Activated CD4-positive, alpha-beta memory T cell treated with anti-CD3 and anti-CD28 coated beads, Interleukin-2, amount 10 ng/mL, durations not matched to agents 7 days and 5 days (primary cell): ENCODE results near the gene TTC9. TPM values are rescaled to one million over a fixed set of nuclear protein-coding genes. Genes with fewer than 3 reads are reported as not detected.

Experiments
- CTCF ChIA-PET: fragments of 350-600 bp; sonication (Branson Sonifier 250); formaldehyde crosslinking; loops from one replicate; lab custom pipeline; 2021; ENCODE audit warnings: antibody characterized with exemption, inconsistent platforms; lab: Charles Lee
- POLR2A ChIA-PET: fragments of 350-600 bp; sonication (Branson Sonifier 250); formaldehyde crosslinking; loops from one replicate; lab custom pipeline; 2021; ENCODE audit warnings: antibody characterized with exemption; lab: Charles Lee
- DNase-seq: peaks from one replicate; pipeline ENCODE4 v3.0.0-alpha.2; 2020
- H3K27ac Mint-ChIP-seq: one replicate; pipeline ENCODE4 v1.8.0; 2021; ENCODE audit warnings: mild to moderate bottlenecking, mixed read lengths
- H3K27me3 Mint-ChIP-seq: one replicate; pipeline ENCODE4 v1.8.0; 2021; ENCODE audit warnings: mixed read lengths
- H3K36me3 Mint-ChIP-seq: one replicate; pipeline ENCODE4 v1.8.0; 2021; ENCODE audit warnings: low read depth, mixed read lengths
- H3K4me1 Mint-ChIP-seq: one replicate; pipeline ENCODE4 v1.8.0; 2021; ENCODE audit warnings: mixed read lengths
- H3K4me3 Mint-ChIP-seq: one replicate; pipeline ENCODE4 v1.8.0; 2021; ENCODE audit warnings: mild to moderate bottlenecking, mixed read lengths
- H3K9me3 Mint-ChIP-seq: one replicate; pipeline ENCODE4 v1.8.0; 2021; ENCODE audit warnings: mixed read lengths
- total RNA-seq, 2 experiments: library from RNA; stranded (reverse); gene quantifications; one replicate each; pipeline ENCODE4 v1.2.3, GENCODE V29; 2021

The TTC9 gene
- total RNA-seq, 2 experiments from 2014 or later = 14.1 to 14.7 TPM

DNA sequence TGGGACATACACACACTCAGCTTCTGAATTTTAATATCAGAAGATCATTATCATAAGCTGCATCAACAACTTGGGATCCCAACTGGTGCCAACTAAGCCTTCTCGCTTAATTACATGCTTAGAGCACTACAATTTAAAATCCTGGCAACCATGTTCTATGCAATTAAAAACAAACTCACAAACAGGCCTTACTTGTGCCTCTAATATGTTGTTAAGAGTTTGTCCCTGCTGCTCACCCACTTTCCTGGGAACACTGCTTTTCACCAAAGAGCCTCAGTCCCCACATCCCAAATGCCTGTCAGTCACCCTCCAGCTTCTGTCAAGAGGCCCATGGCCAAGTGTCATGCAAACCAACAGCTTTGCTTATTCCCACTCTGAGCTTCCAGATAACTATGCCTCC lies 69.7 kb downstream of the TTC9 start:
- Mint-ChIP-seq H3K27me3 (peaks cover 7% of the 10 kb centered on the region), H3K27ac (no peak overlapping the region), H3K9me3 (no peaks in the 10 kb centered on the region), H3K4me3 (no peak overlapping the region), H3K4me1 (peaks cover 4% of the 10 kb centered on the region), H3K36me3 (no peaks in the 10 kb centered on the region)
- ChIA-PET POLR2A (no interaction called here), CTCF (interaction anchor here (0.8 to 1.2 kb wide), 2 partner anchors 88 to 90 kb away, joined by 3 to 6 read pairs; no protein-coding TSS in a partner anchor)
- DNase-seq = no peak

DNA sequence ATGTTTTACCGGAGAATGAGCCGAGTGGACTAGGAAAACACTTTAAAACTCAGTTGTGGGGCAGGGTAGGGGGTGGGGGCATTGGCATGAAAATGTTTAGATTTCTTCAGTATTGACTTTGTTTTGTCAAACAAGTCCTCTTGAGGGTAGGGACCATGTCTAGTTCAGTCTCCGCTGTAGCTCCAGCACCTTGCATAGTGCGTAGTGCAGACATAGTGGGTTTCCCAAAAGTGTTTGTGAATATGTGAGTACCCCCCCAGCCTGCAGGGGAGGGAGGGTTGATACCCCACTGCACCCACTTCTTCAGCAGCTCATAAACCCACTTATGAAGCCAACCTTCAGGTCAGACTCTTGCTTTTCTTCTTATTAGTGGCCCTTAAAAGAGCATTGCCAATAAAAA lies 71.4 kb downstream of the TTC9 start:
- no peak overlapping the region for H3K27ac Mint-ChIP-seq
- peaks cover 3% of the 10 kb centered on the region for H3K4me1 Mint-ChIP-seq
- DNase-seq = no peak
- ChIA-PET CTCF (interaction anchor here (0.7 to 3.8 kb wide), 13 partner anchors 8 to 270 kb away, joined by 3 to 19 read pairs (median 4); no protein-coding TSS in a partner anchor), POLR2A (interaction anchor here (1.3 kb wide), 1 partner anchor 71 kb away, joined by 3 read pairs; the partner anchor contains the start of gene TTC9)
- peaks cover 7% of the 10 kb centered on the region for H3K27me3 Mint-ChIP-seq
- H3K9me3 Mint-ChIP-seq = no peaks in the 10 kb centered on the region
- no peaks in the 10 kb centered on the region for H3K36me3 Mint-ChIP-seq
- H3K4me3 Mint-ChIP-seq = no peak overlapping the region

DNA sequence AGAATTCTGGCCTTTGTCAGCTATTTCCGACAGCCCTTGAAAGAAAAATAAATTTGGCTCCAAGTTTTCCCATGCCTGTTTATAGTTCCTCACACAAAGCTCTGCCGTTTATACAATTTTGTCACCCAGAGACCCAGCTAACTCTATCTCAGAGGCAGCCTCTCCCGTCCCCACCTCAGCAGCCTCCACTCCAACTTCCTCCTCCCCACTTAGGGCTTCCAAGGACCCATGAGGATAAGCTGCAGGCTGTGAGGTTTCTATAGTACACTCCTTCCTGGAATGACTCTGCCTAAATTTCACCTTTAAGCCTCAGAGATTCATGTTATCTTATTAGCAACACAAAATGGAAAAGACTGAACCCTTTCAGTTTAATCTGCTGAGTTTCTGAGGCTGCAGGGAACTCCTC lies 71.8 kb downstream of the TTC9 start:
- Mint-ChIP-seq H3K27ac (no peak overlapping the region), H3K4me3 (no peak overlapping the region), H3K36me3 (no peaks in the 10 kb centered on the region), H3K9me3 (no peaks in the 10 kb centered on the region), H3K27me3 (peaks cover 7% of the 10 kb centered on the region), H3K4me1 (peaks cover 3% of the 10 kb centered on the region)
- no peak for DNase-seq
- POLR2A ChIA-PET = no interaction called here
- CTCF ChIA-PET = interaction anchor here (0.7 to 3.8 kb wide), 14 partner anchors 8 to 270 kb away, joined by 3 to 19 read pairs (median 4); no protein-coding TSS in a partner anchor

DNA sequence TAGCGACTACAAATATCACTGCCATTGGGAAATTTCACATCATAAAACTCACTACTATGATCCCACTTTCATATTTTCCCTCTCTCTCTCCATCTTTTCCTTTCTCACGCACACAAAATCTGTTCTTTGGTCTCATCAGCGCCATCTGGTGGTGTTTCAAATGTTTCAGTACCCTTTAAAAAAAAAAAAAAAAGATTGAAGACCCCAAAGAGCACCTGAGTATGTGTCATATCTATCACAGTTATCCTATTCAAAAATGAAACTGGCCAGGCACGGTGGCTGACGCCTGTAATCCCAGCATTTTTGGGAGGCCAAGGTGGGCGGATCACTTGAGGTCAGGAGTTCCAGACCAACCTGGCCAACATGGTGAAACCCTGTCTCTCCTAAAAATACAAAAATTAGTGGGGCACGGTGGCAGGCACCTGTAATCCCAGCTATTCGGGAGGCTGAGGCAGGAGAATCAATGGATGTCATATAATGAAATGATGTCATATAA lies 72.4 kb downstream of the TTC9 start:
- CTCF ChIA-PET = interaction anchor here (0.7 to 3.8 kb wide), 14 partner anchors 9 to 269 kb away, joined by 3 to 19 read pairs (median 4); no protein-coding TSS in a partner anchor
- H3K27ac Mint-ChIP-seq = no peak overlapping the region
- H3K9me3 Mint-ChIP-seq = no peaks in the 10 kb centered on the region
- DNase-seq = peak; percentile 36
- POLR2A ChIA-PET = no interaction called here
- peaks cover 3% of the 10 kb centered on the region for H3K4me1 Mint-ChIP-seq
- H3K36me3 Mint-ChIP-seq = no peaks in the 10 kb centered on the region
- no peak overlapping the region for H3K4me3 Mint-ChIP-seq
- peaks cover 7% of the 10 kb centered on the region for H3K27me3 Mint-ChIP-seq

DNA sequence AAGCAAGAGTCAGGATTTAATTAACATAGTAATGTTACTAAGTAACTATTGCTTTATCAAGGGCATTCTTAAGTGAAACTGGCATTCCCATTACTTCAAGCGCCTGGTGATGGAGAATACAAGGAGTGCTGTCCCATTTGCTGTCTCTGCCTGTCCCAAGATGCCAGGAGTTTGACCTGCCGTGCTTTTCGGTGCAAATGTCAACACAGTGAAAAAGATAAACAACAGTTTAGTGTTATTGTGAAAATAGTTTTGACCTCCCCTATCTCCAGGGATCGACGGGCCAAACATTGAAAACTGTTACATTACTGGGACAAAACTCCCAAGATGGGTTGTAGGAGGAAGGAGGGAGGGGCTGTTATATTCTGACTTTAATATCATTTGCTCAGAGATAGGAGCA lies 74.8 kb downstream of the TTC9 start:
- no peak for DNase-seq
- Mint-ChIP-seq H3K27ac (no peak overlapping the region), H3K4me1 (peaks cover 3% of the 10 kb centered on the region), H3K36me3 (no peaks in the 10 kb centered on the region), H3K9me3 (no peaks in the 10 kb centered on the region), H3K4me3 (no peak overlapping the region), H3K27me3 (peaks cover 7% of the 10 kb centered on the region)
- POLR2A ChIA-PET = interaction anchor here (0.6 kb wide), 1 partner anchor 1294 kb away, joined by 3 read pairs; no protein-coding TSS in a partner anchor
- CTCF ChIA-PET = interaction anchor here (0.7 to 3.8 kb wide), 2 partner anchors 96 to 109 kb away, joined by 3 to 19 read pairs; no protein-coding TSS in a partner anchor

DNA sequence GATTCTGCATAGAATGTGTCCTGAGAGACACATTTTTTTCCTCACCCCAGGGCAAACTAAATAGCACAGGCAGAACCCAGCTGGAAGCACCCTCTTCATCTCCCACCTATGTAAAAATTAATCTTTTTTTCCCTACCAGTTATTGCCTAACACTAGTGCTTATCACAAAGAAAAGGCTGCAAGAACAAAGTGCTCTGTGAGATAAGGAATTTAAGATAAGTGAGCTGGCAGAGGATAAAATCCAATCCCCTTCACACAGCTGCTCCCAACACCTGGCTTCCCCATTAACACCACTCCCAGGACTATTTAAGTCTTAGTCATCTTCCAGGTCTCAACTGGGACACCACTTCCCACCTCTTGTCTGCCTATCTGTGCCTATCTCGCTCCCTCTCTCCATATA lies 75.2 kb downstream of the TTC9 start:
- Mint-ChIP-seq H3K4me1 (peaks cover 3% of the 10 kb centered on the region), H3K27me3 (peaks cover 7% of the 10 kb centered on the region), H3K27ac (no peak overlapping the region), H3K36me3 (no peaks in the 10 kb centered on the region), H3K9me3 (no peaks in the 10 kb centered on the region), H3K4me3 (no peak overlapping the region)
- DNase-seq = no peak
- POLR2A ChIA-PET = no interaction called here
- CTCF ChIA-PET = no interaction called here

DNA sequence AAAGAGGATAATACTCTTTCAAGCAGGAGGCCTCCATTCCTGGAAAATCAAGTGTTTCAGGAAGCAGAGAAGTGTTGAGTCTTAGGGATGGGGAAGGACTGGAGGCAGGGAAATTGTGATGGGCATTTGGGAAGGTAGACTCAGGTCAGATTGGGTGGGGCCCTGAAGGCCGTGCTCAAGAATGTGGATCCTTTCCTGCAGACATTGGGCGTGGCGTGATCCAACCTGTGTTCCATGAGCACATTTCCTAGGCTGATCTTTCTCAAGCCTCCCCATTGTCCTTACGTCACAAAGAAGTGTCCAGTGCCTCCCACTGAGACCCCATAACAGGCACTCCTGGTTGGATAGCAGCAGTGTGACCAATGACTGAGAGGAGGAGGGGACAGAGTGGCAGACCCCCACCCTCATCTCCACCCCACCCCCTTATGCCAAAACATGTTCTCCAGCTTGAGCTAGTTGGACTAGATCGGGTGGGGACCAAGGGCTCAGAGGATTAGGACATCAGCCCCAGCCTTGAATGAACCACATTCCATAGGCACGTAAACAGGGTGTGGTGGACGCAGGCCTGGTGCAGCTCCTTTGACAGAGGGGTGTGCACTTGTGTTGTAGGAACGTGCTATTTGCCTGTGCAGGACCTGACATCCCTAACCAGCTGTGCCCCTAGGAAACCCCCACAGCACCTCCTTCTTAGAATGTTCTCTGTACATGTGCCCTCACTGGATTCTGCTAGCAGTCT lies 76.8 kb downstream of the TTC9 start:
- ChIA-PET CTCF (no interaction called here), POLR2A (no interaction called here)
- DNase-seq = no peak
- peaks cover 3% of the 10 kb centered on the region for H3K4me1 Mint-ChIP-seq
- no peaks in the 10 kb centered on the region for H3K9me3 Mint-ChIP-seq
- H3K27me3 Mint-ChIP-seq = peaks cover 7% of the 10 kb centered on the region
- H3K27ac Mint-ChIP-seq = no peak overlapping the region
- no peak overlapping the region for H3K4me3 Mint-ChIP-seq
- H3K36me3 Mint-ChIP-seq = no peaks in the 10 kb centered on the region

DNA sequence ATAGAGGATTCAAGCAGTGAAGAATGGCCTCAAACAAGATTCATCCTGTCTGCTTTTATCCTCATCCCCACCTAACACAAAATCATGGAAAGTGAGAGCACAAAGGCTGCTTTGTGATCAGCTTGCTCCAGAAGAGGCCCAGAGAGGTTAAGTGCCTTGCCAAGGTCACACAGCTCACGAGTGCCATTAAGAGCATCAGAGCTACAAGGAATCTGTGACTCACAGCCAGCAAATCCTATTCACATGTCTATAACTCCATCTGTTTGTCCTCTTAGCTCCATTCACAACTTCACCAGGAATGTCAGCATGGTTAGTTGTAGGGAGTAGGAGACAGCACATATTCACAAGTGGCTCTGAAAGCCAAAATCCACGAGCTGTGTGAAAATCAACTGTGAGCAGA lies 79.8 kb downstream of the TTC9 start:
- no peak overlapping the region for H3K27ac Mint-ChIP-seq
- POLR2A ChIA-PET = no interaction called here
- CTCF ChIA-PET = interaction anchor here (1.2 kb wide), 1 partner anchor 8 kb away, joined by 3 read pairs; no protein-coding TSS in a partner anchor
- no peaks in the 10 kb centered on the region for H3K27me3 Mint-ChIP-seq
- H3K36me3 Mint-ChIP-seq = no peaks in the 10 kb centered on the region
- no peaks in the 10 kb centered on the region for H3K4me1 Mint-ChIP-seq
- no peak for DNase-seq
- no peaks in the 10 kb centered on the region for H3K9me3 Mint-ChIP-seq
- H3K4me3 Mint-ChIP-seq = no peak overlapping the region

DNA sequence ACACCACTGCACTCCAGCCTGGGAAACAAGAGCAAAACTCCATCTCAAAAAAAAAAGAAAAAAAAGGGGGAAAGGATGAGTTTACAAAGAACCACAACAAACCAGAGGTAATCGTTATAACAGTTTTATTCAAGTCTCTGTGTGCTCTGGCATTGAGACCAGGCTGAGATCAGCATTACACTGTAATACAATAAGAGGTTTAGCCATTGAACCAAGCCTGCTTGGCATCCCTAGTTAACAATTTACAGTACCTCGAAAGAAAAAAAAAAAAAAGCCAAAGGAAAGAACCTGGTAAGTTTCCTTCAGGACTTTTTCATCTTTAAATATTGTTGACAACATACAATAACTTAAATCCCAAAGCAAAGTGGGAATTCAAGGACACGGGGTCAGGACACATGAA lies 80.7 kb downstream of the TTC9 start:
- Mint-ChIP-seq H3K27ac (no peak overlapping the region), H3K4me3 (no peak overlapping the region)
- POLR2A ChIA-PET = no interaction called here

DNA sequence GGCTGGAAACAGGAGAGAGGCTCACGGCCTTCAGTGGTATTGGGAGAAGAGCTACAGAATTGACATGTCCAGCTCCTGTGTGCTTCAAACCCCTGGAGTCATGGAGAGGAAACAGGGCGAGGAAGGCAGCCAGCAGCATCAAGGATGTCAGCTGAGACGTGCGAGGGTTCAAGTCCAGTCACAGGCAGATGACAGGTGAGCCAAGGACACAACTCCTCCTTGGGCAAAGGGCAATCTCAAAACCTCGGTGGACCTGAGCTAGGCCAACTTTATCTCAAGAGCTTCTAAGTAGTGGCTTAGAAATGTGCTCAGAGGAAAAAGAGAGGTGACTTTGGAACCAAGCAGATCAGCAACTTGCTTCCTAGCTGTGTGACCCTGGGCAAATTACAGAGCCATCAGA lies 81.6 kb downstream of the TTC9 start:
- H3K4me3 Mint-ChIP-seq = no peak overlapping the region
- H3K27ac Mint-ChIP-seq = no peak overlapping the region
- no peaks in the 10 kb centered on the region for H3K36me3 Mint-ChIP-seq
- CTCF ChIA-PET = interaction anchor here (0.7 to 2.2 kb wide), 2 partner anchors 10 to 95 kb away, joined by 3 to 6 read pairs; no protein-coding TSS in a partner anchor
- no peaks in the 10 kb centered on the region for H3K9me3 Mint-ChIP-seq
- no peaks in the 10 kb centered on the region for H3K4me1 Mint-ChIP-seq
- no peaks in the 10 kb centered on the region for H3K27me3 Mint-ChIP-seq
- no peak for DNase-seq
- POLR2A ChIA-PET = no interaction called here

More for the DNA sequence above, 80.7 kb downstream of the TTC9 start:
- Mint-ChIP-seq H3K9me3 (no peaks in the 10 kb centered on the region), H3K36me3 (no peaks in the 10 kb centered on the region), H3K27me3 (no peaks in the 10 kb centered on the region), H3K4me1 (no peaks in the 10 kb centered on the region)
- DNase-seq = no peak
- CTCF ChIA-PET = interaction anchor here (0.7 to 2.2 kb wide), 2 partner anchors 9 kb away, joined by 3 to 6 read pairs; no protein-coding TSS in a partner anchor

DNA sequence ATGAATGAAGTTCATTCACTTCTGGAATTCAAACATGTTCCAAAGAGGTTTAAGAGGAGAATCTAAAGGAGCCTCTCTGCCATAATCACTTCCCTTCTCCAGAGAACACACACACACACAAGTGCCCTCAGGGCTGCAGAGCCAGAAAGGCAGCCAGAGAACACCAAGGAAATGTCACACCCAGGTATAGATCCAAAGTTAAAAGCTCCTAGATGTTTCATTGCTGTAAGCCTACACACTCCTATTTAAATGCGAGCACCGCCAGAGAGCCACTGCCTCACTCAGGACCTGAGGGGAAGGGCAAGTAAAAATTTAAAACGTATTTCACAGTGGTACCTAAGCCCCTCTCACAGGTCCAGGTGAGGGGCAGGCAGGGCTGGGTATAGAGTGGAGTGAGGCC lies 82.4 kb downstream of the TTC9 start:
- H3K36me3 Mint-ChIP-seq = no peaks in the 10 kb centered on the region
- CTCF ChIA-PET = interaction anchor here (0.7 to 2.2 kb wide), 2 partner anchors 11 to 94 kb away, joined by 3 to 6 read pairs; no protein-coding TSS in a partner anchor
- POLR2A ChIA-PET = no interaction called here
- H3K9me3 Mint-ChIP-seq = no peaks in the 10 kb centered on the region
- no peaks in the 10 kb centered on the region for H3K27me3 Mint-ChIP-seq
- no peak for DNase-seq
- no peaks in the 10 kb centered on the region for H3K4me1 Mint-ChIP-seq
- no peak overlapping the region for H3K27ac Mint-ChIP-seq
- no peak overlapping the region for H3K4me3 Mint-ChIP-seq

DNA sequence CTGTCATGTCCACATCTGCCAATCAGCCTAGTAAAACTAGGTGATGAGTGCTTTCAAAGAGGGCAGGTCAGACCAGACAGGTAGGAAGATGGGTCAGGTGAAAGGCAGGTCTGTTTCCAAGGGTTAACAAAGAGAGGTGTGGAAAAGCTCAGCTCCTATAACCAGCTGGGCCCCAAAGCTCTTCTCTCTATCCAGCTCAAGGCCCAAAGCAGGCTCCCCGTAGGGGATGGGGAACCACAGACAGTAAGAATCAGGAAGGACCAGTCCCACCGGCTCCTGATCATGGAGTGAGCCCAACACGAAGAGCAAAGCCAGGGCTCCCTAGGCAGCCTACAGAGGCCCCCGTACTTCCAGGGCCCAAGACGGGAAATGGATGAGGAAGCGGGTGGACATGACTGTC lies 83.2 kb downstream of the TTC9 start:
- ChIA-PET POLR2A (no interaction called here), CTCF (no interaction called here)
- no peak for DNase-seq
- no peak overlapping the region for H3K27ac Mint-ChIP-seq
- H3K9me3 Mint-ChIP-seq = no peaks in the 10 kb centered on the region
- no peaks in the 10 kb centered on the region for H3K27me3 Mint-ChIP-seq
- no peaks in the 10 kb centered on the region for H3K4me1 Mint-ChIP-seq
- peaks cover 5% of the 10 kb centered on the region for H3K36me3 Mint-ChIP-seq
- H3K4me3 Mint-ChIP-seq = no peak overlapping the region
